Mammary microvascular endothelial cell (primary cell): ENCODE measurements around the gene OPN1LW. TPM values are rescaled to one million over a fixed set of nuclear protein-coding genes. Genes with fewer than 3 reads are reported as not detected.

Source experiments
- total RNA-seq: library from RNA; depleted of rRNA; stranded (reverse); fragments of >200 nt; gene quantifications from 2 replicates; pipeline ENCODE4 v1.2.3, GENCODE V29; 2015

Gene OPN1LW
- total RNA-seq = not detected in 2 replicates

DNA sequence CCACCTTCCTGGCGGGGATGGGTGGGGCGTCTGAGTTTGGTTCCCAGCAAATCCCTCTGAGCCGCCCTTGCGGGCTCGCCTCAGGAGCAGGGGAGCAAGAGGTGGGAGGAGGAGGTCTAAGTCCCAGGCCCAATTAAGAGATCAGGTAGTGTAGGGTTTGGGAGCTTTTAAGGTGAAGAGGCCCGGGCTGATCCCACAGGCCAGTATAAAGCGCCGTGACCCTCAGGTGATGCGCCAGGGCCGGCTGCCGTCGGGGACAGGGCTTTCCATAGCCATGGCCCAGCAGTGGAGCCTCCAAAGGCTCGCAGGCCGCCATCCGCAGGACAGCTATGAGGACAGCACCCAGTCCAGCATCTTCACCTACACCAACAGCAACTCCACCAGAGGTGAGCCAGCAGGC is at the start of gene OPN1LW:
Gene OPN1LW (plus strand): TSS at position 234 of the 400 bp plus-strand sequence. CDS start 41 bp downstream, at position 275.

DNA sequence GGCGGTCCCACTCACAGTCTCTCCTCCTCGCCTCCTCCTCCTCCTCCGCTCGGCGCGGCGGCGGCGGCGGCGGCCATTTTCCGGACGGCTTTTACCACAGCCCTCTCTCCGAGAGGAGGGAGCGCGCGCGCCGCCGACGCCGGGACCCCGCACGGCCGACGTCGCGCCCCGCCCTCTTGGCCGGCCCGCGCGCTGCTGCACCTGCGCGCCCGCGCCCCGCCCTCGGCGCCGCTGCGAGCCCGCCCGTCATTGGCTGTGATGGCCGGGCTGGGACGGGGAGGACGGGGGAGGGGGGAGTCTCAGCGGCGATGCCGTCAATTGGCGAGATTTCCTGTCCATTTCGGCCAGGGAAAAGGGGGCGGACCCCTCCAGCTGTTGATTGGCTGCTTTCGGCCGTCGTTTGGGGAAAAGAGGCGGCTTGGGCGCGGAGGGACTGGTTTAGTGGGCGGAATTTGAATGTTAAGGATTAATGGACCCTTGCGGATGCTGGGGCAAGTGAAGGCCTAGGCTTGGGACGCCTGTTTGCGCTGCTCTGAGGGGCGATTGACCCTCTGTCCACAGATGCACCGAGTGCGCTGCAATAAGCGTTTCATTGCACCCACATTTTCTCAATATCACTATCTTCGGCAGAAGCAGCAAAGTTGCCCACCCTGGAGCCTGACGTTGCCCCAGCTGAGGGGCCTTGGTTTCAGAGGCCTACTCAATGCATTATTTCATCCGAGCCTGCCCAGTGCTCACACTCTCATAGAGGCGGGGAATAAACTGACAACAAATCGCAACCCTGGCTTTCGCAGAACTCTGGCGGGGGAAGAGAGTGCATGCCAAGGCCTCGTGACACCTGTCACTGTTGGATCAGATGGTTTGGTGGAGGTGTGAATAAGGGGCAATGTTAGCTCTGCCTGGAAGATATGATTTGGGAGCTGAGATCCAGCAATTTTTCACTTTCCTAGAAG is 46.2 kb upstream of the OPN1LW start, which contains the start of gene MECP2:
Gene MECP2 (minus strand): TSS at position 129 of the 953 bp plus-strand sequence.

DNA sequence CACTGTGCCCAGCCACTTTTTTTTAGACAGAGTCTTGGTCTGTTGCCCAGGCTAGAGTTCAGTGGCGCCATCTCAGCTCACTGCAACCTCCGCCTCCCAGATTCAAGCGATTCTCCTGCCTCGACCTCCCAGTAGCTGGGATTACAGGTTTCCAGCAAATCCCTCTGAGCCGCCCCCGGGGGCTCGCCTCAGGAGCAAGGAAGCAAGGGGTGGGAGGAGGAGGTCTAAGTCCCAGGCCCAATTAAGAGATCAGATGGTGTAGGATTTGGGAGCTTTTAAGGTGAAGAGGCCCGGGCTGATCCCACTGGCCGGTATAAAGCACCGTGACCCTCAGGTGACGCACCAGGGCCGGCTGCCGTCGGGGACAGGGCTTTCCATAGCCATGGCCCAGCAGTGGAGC is 38.3 kb downstream of the OPN1LW start, which contains the start of gene OPN1MW:
Gene OPN1MW (plus strand): TSS at position 301 of the 400 bp plus-strand sequence. CDS start 82 bp downstream, at position 383.

Other genes with a start within 250 kb of the OPN1LW start
- 0.47 TPM in 1 of 2 replicates, not detected in the other for gene AVPR2, start 239.6 kb upstream of the OPN1LW start, total RNA-seq
- 2.3 and 5.2 TPM in 2 replicates for gene ARHGAP4, start 218.0 kb upstream of the OPN1LW start, total RNA-seq
- 166 and 169 TPM in 2 replicates for gene NAA10, start 209.2 kb upstream of the OPN1LW start, total RNA-seq
- gene RENBP, start 199.6 kb upstream of the OPN1LW start, total RNA-seq = 5.6 and 7.6 TPM in 2 replicates
- 58.3 and 60.4 TPM in 2 replicates for gene HCFC1, start 172.4 kb upstream of the OPN1LW start, total RNA-seq
- 7.5 and 7.8 TPM in 2 replicates for gene TMEM187, start 171.5 kb upstream of the OPN1LW start, total RNA-seq
- gene IRAK1, start 124.3 kb upstream of the OPN1LW start, total RNA-seq = 139 and 151 TPM in 2 replicates
- gene MECP2, start 46.5 kb upstream of the OPN1LW start, total RNA-seq = 25.1 and 25.2 TPM in 2 replicates
- not detected in 2 replicates for gene OPN1MW, start 38.4 kb downstream of the OPN1LW start, total RNA-seq
- not detected in 2 replicates for gene OPN1MW2, start 75.5 kb downstream of the OPN1LW start, total RNA-seq
- not detected in 2 replicates for gene OPN1MW3, start 113.3 kb downstream of the OPN1LW start, total RNA-seq
- not detected in 2 replicates for gene TEX28, start 150.9 kb downstream of the OPN1LW start, total RNA-seq
- 0.07 and 0.44 TPM in 2 replicates for gene TKTL1, start 151.6 kb downstream of the OPN1LW start, total RNA-seq
- gene FLNA, start 230.4 kb downstream of the OPN1LW start, total RNA-seq = 1,675 and 1,864 TPM in 2 replicates
- 61.8 and 75.8 TPM in 2 replicates for gene EMD, start 235.1 kb downstream of the OPN1LW start, total RNA-seq